G401.6 (cell line): Measurements from ENCODE around the gene HSPA4L.

Source experiments
- FAIRE-seq: peaks from 2 replicates; lab custom pipeline; 2012; peaks lifted over from hg19 to GRCh38; lab: Jason Lieb, UNC

HSPA4L gene

DNA sequence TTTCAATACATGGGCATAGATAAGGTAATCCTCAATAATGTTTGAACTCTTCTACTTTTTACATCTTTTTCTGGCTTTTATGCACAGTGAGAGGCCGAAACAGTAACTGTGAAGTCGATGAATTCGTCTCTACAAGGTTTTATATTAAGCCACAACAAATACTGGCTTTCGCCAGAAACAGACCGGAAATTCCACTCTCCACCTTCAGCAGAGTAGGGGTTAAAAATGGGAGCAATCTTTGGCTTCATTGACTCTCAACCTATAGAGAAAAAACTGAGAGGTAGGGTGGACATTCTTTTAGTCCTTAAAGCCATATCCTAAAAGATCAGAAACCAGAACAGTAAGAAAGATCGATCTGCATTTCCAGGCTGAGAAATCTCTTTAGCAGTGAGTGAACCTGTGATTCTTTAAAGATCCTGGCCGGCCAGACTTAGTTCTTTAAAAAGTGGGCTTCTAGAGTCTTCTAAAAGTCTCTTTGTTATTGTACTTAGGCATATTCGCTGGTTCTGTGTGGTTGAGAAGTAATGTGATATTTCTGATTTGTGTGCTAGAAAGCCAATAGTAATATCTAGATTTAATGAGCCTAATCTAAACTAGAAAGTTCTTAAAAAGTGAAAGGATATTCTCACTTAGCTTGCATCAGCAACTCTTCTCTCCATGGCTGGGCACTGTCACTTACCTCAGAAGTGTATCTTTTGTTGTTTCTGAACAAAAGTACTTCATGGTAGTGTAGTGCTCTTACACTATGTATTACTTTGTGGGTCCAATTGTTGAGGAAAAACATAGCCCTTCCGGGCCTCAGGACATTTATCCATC lies 2.0 kb downstream of the HSPA4L start:
- peak; percentile 71 for FAIRE-seq

DNA sequence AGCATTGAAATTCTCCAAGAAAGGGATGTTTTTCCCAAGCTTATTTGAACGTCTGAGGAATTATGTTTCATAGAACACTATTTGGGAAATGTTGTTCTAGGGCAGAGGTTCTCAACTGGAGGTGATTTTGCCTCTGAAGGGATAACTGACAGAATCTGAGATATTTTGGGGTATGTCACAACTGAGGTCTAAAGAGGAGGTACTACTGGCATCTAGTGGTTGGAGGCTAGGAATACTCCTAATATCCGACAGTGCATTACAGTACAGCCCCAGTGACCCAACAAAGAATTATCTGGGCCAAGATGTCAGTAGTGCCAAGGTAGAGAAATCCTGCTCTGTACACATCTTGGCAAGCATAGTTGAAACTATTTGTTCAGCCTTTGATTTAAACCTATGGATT lies 6.4 kb downstream of the HSPA4L start:
- no peak for FAIRE-seq

DNA sequence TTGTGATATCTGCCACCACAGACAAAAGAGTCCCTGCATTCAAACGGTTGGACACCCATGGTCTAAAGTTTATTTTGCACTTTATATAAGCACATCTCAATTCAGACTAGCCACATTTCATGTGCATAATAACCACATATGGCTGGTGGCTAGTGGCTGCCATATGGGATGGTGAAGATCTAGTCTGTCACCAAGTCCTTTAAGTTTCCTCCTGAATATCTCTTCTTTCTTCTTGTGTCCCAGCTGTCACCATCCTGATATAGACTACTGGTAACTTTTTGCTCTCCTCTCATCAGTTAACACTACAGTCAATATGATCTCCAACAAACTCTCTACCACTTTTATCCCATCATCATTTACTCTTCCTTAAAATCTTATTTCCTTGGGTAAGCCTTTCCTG lies 9.3 kb downstream of the HSPA4L start:
- no peak for FAIRE-seq

DNA sequence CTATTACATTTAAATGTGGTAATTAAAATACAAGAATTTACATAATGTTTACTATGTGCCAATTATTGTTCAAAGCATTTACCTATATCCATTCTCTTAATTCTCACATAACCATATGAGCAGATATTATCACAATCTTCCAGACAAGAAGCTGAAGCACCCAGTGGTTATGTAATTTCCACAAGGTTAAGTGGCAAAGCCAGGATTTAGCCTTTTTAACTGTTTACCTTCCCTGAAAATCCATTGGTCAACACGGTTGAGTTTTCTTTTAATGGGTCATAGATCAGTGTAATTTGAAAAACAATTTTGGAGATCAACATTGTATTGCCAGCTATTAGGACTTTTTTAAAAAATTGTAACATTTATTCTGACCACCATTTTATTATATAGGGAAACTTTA lies 11.4 kb downstream of the HSPA4L start:
- FAIRE-seq: no peak

DNA sequence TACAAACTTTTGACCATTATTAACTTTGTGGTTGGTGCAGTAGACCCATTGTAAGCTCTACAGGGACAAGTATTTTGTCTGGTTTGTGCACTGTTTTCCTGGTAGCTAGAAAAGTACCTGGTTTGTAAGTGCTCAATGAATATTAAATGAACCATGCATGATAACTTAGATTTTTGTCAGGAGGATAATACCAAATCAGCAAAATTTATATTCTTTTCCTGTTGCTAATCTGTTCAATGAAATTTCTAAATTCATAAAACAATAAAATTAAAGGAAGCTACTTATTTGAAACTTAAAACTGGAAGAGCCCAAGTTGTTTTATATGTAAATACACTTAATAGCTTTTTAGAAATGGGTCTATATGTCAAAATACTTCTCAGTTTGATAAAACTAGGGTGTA lies 17.6 kb downstream of the HSPA4L start:
- peak; percentile 46 for FAIRE-seq

DNA sequence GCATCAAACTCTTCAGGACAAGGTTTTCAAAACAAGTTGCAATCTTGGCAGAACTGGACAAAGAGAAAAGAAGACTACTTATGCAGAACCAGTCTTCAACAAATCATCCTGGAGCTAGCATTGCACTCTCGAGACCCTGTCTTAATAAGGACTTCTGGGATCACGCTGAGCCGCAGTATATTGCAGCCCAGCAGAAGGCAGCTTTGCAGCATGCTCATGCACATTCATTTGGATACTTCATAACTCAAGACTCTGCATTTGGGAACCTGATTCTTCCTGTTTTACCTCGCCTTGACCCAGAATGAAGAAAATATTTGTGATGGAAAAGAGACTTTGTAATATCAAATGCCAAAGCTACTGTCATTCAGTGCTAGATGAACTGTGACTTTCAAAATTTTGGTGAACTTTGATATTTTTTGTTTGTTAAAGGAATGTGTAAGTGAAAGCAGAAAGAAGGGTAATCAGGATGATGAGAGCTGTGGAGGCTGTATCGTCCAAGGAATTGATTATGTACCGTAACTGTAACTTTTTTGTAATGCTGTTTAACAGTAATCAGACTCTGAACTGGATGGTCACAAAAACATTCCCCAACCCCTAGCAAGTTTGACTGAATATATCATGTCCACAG lies 27.2 kb downstream of the HSPA4L start:
- FAIRE-seq: no peak

DNA sequence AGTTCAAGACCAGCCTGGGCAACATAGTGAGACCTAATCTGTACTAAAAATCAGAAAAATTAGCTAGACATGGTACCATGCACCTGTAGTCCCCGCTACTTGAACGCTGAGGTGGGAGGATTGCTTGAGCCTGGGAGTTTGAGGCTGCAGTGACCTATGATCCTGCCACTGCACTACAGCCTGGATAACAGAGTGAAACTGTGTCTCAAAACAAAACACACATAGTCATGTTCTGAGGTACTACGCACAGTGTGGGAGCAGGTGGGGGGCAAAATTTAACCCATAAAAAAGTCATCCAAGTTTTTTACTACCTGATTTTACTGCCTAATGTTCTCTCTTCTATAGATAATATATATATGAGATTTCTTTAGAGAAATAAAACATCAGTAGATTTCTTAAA lies 28.4 kb downstream of the HSPA4L start:
- FAIRE-seq: no peak

DNA sequence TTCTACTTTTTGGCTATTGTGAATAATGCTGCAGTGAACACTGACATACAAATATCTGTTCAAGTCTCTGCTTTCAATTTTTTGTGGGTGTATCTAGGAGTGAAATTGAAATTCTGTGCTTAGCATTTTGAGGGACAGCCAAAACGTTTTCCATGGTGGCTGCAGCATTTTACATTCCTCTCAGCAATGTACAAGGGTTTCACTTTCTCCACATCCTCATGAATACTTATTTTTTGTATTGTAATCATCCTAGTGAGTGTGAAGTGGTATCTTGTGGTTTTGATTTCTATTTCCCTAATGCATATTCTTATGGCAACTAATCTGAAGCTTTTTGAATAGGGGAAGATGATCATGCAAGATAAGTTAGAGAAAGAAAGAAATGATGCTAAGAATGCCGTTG lies 40.3 kb downstream of the HSPA4L start:
- no peak for FAIRE-seq

DNA sequence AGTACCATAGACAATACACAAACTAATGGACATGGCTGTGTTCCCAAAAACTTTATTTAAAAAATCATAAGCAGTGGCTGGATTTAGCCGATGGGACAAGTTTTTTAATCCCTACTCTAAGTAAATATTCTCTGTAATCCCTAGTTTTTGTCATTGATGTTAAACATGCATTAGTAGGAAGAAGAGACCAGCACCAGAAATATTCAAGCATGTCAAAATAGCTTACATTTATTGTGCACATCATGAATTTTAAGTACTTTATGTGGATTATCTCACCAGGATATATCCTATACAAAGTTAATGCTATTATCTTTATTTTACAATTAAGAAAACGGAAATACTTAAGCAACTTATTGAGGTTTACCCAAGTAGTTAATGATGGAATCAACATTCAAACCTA lies 46.0 kb downstream of the HSPA4L start:
- no peak for FAIRE-seq

DNA sequence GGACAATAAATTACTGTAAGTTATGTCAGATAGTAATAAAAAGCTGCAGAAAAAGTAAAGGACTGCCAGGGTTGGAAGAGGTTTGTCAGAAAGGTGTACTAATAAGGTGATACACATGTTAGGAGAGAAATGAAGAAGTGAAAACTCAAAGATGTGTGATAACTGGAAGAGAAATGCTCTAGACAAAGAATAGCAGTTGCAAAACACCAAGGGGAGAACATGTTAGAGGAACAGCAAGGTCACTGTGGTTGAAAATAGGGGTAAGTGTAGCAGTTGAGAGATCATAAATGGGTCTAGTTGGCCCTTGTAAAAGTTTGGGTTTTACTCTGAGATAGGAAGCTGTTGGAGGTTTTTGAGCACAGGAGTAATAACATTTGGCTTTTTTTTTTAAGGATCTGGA lies 46.9 kb downstream of the HSPA4L start:
- FAIRE-seq: no peak

DNA sequence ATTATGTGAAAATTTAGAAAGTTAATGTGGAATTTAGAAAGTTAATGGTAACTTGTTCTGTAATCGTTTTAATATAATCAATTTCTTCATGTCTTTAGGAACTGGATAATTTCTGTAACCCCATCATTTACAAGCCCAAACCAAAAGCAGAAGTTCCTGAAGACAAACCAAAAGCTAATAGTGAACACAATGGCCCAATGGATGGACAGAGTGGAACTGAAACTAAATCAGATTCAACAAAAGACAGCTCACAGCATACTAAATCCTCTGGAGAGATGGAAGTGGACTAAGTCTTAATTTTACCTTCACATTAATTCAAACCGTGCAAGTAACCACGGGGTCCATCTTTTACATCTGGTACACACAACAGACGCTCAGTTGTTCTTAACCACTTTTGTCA lies 50.5 kb downstream of the HSPA4L start:
- no peak for FAIRE-seq

DNA sequence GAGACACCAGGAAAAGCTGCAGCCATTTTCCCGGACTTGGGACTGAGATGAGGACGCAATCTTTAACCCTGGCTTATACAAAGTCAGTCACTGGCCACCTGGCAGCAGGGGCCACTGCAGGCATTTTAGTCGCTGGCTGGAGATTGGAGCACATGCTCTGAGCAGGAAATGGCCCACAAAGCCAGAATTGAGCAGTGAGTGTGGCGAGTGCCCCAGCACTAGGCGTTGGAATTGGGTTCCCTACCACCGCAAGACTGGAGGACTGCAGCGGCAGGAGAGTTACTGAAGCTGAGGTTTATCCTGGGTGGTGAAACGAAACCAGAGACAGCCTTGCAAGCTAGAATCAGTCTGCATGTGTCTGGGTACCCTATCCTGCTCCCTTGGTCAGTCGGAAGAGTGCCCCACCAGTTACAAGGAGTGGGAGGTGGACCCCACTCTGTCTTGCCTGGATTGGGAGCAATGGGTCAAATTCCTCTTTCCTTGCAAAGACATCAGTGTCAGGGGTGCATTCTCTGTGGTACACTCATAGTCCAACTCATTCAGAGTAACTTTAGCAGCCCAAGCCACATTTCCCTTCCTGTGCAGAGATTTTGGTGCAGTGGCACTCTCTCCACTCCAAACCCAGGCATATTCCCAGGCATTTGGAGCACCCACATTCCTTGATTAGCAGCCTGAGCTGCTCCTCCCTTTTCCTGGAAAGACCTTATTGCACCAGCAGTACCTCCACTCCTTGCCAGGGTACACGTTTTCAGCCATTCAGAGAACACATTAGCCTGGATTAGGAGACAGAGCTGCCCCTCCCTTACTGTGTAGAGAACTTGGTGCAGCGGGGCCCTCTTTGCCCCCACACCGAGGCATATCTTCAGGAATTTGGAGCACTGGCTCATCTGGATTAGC lies 61.8 kb downstream of the HSPA4L start:
- FAIRE-seq: no peak

DNA sequence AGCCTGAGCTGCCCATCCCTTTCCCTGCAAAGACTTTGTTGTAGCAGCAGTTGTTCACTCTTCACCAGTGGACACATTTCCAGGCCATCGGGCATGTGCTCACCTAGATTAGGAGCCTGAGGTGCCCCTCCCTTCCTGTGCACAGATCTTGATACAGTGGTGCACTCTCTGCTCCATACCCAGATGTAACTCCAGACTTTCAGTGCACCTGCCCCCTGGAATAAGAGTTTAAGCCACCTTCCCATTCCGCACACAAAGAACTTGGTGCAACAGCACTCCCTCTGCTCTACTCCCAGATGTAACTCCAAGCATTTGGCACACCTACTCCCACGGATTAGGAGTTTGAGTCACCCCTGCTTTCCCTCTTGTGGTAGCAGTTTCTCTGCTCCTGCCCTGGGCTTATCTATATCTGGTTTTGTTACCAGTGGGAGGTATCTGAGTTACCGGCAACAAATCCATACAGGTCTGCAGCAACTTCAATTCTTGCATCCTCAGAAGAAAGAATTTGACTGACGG lies 62.5 kb downstream of the HSPA4L start:
- no peak for FAIRE-seq

DNA sequence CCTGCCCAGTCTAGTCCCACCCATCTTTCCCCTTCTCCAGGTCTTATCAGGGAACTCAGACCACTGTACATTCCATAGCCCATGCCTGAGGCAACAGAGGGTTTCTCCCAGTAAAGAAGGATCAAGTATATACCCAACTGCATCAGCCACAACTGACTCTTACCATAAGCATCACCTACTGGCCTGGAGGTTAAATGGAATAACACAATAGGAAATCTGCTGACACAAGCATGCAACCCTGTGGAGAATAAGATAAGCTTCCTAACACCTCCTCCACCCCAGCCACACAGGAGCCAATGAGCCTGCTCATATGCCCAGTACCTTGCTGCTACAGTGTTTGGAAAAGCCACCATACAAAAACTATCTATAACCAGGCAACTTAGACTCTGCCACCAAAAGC lies 63.9 kb downstream of the HSPA4L start:
- FAIRE-seq: no peak

DNA sequence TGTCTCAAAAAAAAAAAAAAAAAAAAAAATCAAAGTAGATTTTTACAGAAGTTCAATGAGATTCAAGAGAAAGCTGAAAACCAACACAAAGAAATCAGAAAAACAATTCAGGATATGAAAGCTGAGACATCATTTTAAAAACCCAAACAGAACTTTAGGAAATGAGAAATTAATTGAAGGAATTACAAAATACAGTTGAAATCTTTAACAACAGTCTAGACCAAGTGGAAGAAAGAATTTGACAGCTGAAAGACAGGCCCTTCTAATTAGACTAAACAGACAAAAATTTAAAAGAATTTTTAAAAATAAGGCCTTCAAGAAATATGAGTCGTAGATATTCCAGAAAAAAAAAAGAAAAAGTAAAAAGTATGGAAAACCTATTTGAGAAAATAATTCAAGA lies 64.6 kb downstream of the HSPA4L start:
- no peak for FAIRE-seq

DNA sequence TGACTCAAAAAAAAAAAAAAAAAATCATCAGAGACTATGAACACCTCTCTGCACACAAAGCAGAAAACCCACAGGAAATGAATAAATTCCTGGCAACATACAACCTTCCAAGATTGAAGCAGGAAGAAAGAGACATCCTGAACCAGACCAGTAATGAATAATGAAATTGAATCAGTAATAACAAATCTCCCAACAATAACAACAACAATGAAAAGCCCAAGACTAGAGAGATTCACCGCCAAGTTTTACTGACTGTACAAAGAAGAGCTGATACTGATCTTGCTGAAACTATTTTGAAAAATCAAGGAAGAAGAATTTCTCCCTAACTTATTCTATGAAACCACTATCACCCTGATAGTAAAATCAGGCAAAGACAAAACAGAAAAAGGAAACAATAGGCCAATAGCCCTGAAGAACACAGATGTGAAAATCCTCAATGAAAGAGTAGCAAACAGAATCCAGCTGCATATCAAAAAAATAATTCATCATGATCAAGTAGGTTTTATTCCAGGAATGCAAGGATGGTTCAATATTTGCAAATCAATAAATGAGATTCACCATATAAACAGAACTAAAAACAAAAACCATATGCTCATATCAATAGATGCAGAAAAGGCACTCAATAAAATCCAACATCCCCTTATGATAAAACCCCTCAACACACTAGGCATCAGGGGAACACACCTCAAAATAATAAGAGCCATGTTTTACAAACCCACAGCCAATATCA lies 67.5 kb downstream of the HSPA4L start:
- FAIRE-seq: no peak

DNA sequence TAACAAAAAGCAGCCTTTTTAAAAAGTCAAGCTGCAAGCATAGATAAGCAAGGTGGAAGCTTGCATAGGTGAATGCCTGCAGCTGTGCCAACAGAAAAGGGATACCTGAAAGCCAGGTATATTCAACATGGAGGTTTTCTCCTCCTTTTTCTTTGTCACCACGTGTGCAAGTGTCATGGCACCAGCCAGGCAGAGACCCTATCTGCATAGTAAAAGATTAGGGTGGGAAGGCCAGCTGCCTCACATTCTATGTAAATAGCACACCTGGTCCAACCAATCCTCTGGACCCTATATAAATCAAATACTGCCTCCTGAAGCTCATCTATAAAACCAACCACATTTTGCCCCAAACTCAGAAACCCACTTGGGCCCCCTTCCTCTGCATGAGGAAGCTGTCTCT lies 70.5 kb downstream of the HSPA4L start:
- no peak for FAIRE-seq

DNA sequence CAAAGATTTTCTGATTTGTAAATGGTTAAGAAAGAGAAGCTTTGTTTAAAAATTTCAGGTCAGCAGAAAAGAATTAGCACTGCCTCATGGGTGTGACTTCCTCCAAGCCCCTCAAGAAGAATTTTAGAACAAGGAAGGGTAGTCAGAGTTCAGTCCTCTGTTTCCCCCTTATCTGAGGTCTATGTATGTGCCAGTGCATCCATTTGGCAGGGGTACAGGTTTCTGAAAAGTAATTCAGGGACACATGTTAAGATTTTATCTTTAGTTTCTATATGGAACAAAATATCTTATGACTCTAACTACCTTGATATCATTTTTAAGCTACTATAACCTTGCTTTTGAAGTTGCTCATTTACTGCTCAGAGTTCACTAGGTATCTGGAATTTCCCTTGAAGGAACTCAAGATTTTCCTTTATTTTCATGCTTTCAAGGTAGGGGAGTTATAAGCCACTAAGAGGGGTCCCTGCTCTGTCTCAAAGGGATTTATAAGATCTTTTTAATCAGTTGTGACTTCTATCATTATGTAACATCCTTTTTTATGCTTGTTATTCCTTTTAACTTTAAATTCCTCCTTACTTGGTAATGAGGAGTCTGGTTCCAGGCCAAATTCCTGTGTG lies 74.2 kb downstream of the HSPA4L start:
- no peak for FAIRE-seq

DNA sequence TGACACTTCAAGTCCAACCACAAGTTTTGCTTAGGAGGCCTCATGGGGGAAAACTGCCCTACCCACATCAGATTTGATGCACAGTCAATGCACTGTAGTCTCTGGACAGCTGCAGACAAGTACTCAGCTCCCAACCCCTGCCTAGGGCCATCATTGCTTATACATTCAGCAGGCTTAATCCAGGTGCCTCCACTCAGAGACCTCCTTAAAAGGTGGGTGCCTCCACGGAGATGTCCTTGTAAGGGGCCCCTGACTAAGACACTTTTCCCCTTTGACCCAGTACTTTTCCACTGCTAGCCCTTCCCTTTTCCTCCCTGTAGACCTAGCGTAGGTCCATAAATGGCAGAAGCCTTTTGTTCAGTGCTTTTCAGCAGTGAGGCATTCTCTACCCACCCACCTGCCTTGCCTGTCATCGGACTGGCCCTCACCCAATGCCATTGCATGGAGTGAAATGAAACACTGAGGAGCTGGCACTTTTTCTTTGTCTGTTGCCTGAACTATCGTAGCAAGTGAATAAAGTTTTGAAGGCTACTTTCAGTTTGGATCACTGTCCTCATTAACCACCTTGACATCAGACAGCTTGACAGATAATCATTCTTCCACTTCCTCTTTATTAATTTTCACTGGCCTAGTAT lies 74.8 kb downstream of the HSPA4L start:
- no peak for FAIRE-seq

DNA sequence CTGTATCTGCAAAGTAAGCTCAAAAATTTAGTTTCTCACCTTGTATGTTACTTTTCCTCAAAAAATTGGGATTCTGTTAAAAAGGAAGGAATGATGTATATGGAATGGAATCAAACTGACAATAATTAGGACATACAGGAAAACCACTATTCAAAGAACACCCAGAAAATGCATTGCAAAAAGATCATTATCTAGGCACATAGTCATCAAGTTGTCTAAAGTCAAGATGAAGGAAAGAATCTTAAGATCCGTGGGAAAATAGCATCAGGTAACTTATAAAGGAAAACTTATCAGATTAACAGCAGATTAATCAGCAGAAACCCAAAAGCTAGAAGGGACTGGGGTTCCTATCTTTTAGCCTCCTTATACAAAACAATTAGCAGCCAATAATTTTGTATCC lies 75.5 kb downstream of the HSPA4L start:
- no peak for FAIRE-seq

DNA sequence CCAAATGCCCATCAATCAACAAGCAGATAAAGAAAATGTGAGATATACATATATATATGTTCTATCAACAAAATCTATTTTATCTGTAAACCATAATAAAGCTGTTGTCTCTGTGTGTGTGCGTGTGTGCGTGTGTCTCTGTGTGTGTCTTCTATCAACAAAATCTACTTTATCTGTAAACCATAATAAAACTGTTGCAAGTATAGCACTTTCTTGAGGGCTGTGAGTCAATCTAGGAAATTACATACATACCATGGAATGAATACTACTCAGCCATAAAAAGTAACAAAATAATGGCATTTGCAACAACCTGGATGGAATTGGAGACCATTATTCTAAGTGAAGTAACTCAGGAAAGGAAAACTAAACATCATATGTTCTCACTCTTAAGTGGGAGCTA lies 86.1 kb downstream of the HSPA4L start:
- no peak for FAIRE-seq
